Rectal smooth muscle tissue (tissue), 1 donor: ENCODE data around the gene MECP2.
"Not testable (repeated sequence)": the region's sequence is repeated elsewhere in the genome, so short reads cannot be mapped to it uniquely, and the experiment has no call there.

ENCODE experiments used
- H3K27ac ChIP-seq: one replicate; pipeline ENCODE4 v1.7.0; 2013; ENCODE audit warnings: low read depth, low read length, inconsistent platforms
- H3K27me3 ChIP-seq: one replicate; pipeline ENCODE4 v1.7.0; 2013; ENCODE audit warnings: low read length; ENCODE audit not compliant: control insufficient read depth, insufficient read depth
- H3K36me3 ChIP-seq: one replicate; pipeline ENCODE4 v1.7.0; 2013; ENCODE audit warnings: low read length; ENCODE audit not compliant: control insufficient read depth, insufficient read depth
- H3K4me1 ChIP-seq: one replicate; pipeline ENCODE4 v1.7.0; 2013; ENCODE audit warnings: low read length; ENCODE audit not compliant: control insufficient read depth, insufficient read depth
- H3K4me3 ChIP-seq: one replicate; pipeline ENCODE4 v1.7.0; 2013; ENCODE audit warnings: low read length
- H3K9ac ChIP-seq: one replicate; pipeline ENCODE4 v1.7.0; 2013; ENCODE audit warnings: low read length

MECP2 gene

GRCh38 chrX:153981771-153982533, 115.6 kb downstream of the MECP2 start:
- H3K4me1 ChIP-seq: no peaks in the 10 kb centered on the region
- no peaks in the 10 kb centered on the region for H3K36me3 ChIP-seq
- H3K27me3 ChIP-seq: peaks cover 7% of the 10 kb centered on the region
- H3K4me3 ChIP-seq: no peak overlapping the region
- H3K9ac ChIP-seq: no peak overlapping the region
- no peak overlapping the region for H3K27ac ChIP-seq

DNA sequence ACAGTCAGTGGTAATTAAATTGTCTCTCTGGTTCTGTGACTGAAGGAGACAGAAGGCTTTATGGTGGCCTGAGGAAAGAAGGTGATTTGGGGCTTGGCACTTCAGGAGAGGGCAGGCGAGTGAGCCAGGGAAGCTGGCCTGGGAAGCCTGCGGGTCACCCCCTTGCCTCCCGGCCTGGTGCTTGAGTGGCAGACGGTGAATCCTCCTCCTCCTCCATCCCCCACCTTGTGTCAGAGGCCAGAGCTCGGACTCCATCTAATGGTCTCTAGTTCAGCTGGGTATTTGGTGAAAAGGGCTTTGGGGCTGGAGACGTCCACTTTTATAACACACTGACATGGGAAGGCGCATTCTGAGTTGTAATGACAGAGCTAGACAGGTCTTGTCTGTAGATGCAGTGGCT, 116.3 kb downstream of the MECP2 start:
- Histone ChIP-seq H3K4me1 (no peaks in the 10 kb centered on the region), H3K4me3 (no peak overlapping the region), H3K27ac (no peak overlapping the region), H3K27me3 (peaks cover 7% of the 10 kb centered on the region), H3K9ac (no peak overlapping the region), H3K36me3 (no peaks in the 10 kb centered on the region)

- H3K9ac ChIP-seq, H3K4me3 ChIP-seq, H3K4me1 ChIP-seq, H3K27ac ChIP-seq, H3K36me3 ChIP-seq, H3K27me3 ChIP-seq: not testable (repeated sequence)
Observed at GRCh38 chrX:153980394-153980793, 117.1 kb downstream of the MECP2 start.

DNA sequence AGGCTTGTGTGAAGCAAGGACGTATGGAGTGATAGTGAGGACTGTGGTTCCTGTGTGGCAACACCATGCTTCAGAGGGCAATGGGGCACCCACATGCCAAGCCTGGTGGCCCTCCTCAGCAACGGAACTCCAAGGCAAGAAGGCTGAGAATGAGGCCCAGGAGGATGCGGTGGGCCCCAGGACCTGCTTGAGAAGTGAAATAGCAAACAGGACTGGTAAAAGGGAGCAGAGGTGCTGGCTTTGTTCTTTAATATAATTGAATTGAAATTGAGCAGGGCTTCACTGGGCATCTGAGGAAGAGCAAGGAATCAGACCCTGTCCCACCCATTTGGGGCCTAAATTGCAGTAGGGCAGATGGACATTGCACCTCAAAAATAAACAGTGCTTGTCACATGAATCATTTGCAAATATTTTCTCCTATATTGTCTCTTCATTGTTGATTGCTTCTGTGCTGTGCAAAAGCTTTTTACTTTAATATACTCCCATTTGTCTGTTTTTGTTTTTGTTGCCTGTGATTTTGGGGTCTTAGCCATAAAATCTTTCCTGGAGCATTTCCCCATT, 122.7 kb downstream of the MECP2 start:
- Histone ChIP-seq H3K4me3 (no peak overlapping the region), H3K36me3 (no peaks in the 10 kb centered on the region), H3K4me1 (peaks cover 2% of the 10 kb centered on the region), H3K9ac (no peak overlapping the region), H3K27me3 (no peaks in the 10 kb centered on the region), H3K27ac (no peak overlapping the region)

DNA sequence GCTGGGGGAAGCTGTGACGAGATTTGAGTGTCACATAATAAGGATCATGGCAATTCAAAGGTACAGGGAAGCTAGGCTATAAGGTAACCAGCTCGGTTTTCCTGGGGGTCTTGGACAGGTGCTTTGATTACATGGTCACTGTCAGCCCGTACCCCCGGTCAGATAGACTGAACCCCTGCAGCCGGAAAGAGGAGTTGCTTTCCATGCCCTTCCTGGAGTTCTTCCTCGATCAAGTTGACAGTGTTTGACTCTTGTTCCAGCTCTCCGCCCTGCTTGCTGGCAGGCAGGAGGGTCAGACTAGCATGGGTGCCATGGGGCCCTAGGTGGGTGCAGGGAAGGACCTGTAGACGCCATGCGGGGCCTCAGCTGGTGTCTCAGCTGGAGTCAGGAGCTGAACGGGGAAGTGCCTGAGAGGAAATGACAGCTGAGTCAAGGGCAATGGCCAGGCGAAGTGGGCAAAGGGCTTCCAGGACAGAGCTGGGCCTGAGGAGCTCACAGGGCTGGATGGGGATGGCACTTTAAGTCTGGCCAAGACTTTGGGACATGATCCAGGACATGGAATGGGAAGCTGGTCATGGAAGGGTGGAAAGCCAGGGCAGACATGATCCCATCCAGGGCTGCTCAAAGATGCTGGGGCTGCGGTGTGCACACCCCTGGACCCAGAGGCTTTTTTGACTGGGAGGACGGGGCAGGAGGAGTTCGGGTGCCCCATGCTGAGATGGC, 123.4 kb downstream of the MECP2 start:
- no peaks in the 10 kb centered on the region for H3K36me3 ChIP-seq
- peaks cover 2% of the 10 kb centered on the region for H3K4me1 ChIP-seq
- H3K27me3 ChIP-seq: no peaks in the 10 kb centered on the region
- peak overlapping the region; percentile 0 for H3K27ac ChIP-seq
- H3K9ac ChIP-seq: no peak overlapping the region
- H3K4me3 ChIP-seq: peak overlapping the region; percentile 5

DNA sequence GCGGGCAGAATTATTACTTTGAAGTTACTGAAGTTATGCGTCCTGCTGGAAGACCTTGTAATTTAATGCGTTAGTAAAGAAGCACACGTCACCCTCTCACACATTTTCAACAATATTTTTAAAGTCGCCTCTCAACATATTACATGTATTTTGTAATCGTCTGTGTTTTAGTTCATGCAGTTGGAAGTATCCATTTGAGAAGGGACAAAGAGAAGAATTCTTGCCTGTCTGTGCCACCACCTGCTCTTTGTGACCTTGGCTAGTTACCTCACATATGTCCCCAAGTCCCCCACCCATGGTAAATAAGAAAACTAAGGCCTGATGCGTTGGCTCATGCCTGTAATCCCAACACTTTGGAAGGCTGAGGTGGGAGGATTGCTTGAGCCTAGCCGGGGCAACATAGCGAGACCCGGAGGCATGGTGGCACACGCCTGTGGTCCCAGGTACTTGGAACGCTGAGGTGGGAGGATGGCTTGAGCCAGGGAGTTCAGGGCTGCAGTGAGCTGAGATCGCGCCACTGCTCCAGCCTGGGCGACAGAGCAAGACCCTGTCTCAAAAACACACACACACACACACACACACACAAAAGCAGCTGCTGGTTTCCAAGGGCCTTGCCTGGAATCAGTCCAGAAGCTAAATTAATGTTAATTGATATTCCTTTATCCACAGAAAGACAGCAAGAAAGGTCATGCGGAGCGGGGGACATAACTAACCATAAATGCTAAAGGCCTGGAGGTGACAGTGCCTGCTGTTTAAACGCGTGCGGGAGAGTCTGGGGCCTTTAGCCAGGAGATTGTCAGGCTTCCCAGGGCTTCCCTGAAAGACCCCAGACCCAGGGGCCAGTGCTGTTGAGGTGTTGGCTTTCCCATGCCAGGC, 124.2 kb downstream of the MECP2 start:
- Histone ChIP-seq H3K4me1 (peaks cover 4% of the 10 kb centered on the region), H3K36me3 (no peaks in the 10 kb centered on the region), H3K27me3 (no peaks in the 10 kb centered on the region), H3K27ac (peak overlapping the region; percentile 28), H3K4me3 (peak overlapping the region; percentile 91), H3K9ac (peak overlapping the region; percentile 4)

DNA sequence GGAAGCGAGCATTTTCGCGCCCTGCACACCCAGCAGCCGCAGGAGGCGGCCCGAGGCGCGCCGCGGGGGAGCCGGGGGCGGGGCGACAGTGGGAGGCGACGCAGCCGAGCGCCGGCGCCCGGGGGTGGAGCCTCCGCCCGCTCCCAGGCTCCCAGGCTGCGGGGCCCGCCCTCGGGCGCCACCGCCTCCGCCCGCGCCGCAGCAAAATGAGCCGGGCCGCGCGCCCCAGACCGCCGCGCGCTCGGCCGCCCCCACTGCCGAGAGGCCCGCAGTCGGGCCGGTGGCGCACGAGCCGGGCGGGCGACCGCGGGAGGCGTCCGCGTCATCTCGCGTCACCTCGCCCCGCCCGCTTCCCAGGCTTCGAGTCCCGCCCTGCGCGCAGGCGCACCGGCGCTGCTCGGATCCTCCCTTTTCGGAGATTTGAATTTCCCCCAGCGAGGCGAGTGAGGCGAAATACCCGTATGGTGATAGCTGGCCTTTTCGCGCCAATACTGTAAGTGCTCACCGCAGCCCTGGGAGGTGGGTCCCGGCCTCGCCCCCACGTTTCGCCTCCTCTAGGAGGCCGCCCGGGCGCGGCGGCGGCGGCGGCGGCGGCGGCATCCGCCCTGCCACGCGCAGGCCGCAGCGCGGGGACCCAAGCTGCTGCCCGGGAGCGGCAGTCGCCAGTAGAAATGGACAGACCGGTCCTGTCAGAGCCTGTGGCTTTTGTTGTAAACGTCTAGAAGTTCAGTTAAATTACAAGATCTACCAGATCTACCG, 125.0 kb downstream of the MECP2 start, which contains the start of gene TMEM187:
Gene TMEM187 (plus strand): TSS at position 387 of the 759 bp plus-strand sequence. CDS start 9,309 bp downstream, outside the sequence.
- H3K27me3 ChIP-seq: no peaks in the 10 kb centered on the region
- peak within 1 kb of the TSS; percentile 98 for H3K27ac ChIP-seq
- H3K4me3 ChIP-seq: peak within 1 kb of the TSS; percentile 91
- H3K36me3 ChIP-seq: no peaks in the 10 kb centered on the region
- peaks cover 10% of the 10 kb centered on the region for H3K4me1 ChIP-seq
- peak within 1 kb of the TSS; percentile 85 for H3K9ac ChIP-seq
